ENCODE results near the gene XRN2.

Gene XRN2, protein sequence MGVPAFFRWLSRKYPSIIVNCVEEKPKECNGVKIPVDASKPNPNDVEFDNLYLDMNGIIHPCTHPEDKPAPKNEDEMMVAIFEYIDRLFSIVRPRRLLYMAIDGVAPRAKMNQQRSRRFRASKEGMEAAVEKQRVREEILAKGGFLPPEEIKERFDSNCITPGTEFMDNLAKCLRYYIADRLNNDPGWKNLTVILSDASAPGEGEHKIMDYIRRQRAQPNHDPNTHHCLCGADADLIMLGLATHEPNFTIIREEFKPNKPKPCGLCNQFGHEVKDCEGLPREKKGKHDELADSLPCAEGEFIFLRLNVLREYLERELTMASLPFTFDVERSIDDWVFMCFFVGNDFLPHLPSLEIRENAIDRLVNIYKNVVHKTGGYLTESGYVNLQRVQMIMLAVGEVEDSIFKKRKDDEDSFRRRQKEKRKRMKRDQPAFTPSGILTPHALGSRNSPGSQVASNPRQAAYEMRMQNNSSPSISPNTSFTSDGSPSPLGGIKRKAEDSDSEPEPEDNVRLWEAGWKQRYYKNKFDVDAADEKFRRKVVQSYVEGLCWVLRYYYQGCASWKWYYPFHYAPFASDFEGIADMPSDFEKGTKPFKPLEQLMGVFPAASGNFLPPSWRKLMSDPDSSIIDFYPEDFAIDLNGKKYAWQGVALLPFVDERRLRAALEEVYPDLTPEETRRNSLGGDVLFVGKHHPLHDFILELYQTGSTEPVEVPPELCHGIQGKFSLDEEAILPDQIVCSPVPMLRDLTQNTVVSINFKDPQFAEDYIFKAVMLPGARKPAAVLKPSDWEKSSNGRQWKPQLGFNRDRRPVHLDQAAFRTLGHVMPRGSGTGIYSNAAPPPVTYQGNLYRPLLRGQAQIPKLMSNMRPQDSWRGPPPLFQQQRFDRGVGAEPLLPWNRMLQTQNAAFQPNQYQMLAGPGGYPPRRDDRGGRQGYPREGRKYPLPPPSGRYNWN

DNA sequence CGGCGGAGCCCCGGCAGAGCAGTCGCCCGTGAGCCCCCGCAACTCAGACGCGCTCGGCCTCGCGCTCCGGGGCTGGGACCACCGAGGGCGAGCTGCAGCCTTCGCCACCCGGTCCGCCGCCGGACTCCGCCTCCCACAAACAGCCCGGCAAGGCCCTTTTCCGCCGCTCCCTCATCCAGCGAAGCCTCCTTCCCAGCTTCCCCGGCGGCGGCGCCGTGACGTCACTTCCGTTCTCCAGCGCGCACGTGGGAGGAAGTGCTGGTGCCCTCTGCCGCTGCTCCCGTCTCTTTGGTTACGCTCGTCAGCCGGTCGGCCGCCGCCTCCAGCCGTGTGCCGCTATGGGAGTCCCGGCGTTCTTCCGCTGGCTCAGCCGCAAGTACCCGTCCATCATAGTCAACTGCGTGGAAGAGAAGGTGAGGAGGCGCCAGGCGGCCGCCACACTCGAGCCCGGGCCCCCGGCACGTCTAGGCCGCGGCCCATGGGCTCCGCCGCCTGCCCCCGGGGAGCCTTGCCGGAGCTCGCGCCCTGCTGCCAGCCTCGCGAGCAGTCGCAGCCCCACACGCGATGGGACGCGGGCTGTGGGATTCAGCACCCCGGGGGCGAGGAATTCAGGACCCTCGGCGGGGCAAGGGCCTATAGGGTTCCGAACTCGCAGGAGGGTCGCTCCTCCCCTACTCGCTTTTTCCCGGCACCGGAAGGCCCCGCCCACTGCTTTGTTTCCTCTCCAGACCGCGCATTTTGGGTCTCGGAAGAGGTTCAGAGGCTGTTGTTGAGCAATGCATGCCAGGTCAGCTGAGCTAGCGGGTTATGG is at the start of gene XRN2:
TSS of gene XRN2 (plus strand) at position 271 of the 811 bp plus-strand sequence. CDS start at position 339, 68 bp downstream.
- peak; percentile 96 for DNase-seq

DNA sequence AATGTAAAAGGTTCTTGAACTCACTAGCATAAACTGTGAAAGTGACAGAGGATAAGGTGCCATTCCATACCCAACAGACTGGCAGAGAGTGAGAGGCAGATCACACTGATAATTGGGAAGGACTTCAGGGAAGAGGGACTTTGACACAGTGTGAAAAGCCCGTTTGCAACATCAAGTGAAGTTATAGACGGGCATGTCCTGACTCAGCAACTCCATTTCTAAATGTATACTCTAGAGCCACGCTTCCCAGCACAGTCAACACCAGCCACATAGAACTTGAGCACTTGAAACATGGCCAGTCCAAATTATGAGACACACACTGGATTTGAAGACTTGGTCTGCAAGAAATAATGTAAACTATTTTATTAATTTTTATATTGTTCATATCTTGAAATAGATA is 45.9 kb upstream of the XRN2 start:
- no peak for DNase-seq

DNA sequence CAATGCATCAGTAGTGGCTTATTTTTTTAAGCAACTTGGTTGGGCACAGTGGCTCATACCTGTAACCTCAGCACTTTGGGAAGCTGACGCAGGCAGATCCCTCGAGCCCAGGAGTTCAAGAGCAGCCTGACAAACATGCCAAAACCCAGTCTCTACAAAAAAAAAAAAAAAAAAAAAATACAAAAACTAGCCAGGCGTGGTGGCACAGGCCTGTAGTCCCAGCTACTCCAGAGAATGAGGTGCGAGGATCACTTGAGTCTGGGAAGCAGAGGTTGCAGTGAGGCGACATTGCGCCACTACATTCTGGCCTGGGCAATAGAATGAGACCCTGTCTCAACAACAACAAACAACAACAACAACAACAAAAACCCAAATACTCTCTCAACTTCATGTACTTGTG is 44.7 kb upstream of the XRN2 start:
- no peak for DNase-seq

DNA sequence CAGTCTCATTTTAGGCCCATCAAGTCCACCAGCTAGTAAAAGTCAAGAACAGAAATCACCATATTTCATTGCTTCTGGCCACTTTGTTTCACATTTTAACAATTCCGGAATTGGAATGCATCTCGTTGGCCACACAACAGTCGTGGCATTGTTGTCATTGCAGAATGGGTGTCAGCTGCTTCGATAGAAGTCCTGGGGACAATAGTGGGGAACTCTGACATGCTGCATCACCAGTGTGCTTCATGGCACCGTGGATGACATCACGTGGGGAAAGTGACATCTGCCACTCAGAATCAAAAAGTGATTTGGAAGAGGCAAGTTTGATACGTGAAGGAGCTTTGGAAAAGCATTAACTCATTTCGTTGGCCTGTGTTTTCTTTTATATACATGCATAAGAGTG is 43.8 kb upstream of the XRN2 start:
- DNase-seq: no peak

DNA sequence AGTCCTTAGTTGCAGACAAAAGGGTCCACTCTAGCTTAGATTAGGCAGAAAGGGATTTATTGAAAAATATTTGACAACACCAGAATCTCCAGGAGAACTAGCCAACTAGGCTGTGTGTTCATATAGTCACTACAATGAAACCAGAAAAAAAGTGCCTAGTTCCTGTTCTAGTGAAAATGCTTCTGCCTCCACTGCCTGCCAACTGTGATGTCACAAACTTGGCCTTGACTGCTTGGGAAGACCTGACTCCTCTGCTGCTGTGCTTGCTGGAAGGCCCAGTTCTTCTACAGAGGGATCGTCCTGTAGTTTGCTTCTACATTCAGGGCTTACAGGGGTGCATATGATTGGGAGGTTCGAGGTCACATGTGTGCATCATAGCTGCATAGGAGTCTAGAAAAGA is 40.3 kb upstream of the XRN2 start:
- DNase-seq: no peak

DNA sequence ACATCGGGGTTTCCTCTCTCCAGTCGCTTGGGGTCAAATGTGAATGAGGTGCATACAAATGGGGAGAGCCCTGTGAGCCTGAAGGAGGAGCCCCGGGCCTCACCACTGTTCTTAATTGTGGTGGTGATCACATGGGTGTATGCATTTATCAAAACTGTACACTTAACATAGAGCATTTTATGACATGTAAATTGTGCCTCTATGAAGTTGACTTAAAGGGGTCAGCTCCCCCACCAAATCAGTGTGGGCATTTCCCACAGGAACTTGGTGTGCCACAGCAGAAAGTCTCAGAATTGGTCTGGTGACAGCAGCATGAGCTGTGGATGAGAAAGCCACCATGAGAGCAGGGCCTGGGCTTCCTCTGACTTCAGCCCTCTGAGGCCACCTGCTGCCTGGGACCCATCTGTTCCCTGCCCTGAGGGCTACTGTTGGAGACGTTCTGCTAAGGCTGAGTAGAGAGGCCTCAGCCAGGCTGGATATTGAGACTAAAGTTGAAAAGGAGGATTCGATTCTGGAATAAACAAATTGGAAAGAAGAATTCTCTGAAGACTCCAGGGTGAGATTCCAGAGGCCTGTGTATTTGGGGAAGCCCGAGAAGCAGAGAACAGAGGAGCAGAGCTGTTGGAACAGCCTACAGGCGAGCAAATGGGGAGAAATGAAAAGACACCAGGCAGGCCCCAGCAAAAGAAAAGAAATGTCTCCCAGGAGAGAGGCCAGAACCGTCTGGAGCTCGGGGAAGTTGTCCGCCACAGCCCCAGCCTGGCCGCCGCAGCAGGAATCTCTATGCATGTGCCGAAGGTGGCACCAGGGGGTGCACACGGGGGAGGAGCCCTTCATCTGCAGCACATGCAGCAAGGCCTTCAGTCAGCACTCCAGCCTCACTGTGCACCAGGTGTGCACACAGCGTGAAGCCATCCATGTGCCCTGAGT is 37.6 kb upstream of the XRN2 start:
- DNase-seq: peak; percentile 97

DNA sequence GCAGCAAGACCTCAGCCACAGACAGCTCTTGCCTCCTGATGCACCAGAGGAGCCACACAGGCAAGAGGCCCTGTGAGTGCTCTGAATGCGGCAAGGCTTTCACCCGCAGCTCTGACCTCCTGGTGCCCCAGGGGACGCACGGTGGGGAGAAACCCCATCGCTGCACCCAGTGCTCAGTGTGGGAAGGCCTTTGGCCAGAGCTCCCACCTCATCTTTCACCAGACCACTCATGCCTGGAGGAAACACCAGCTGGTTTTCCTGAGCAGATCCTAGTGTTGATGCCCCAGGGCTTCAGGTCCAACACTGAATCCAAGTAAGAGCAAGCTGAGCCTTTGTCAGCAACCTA is 37.0 kb upstream of the XRN2 start:
- DNase-seq: peak; percentile 89

DNA sequence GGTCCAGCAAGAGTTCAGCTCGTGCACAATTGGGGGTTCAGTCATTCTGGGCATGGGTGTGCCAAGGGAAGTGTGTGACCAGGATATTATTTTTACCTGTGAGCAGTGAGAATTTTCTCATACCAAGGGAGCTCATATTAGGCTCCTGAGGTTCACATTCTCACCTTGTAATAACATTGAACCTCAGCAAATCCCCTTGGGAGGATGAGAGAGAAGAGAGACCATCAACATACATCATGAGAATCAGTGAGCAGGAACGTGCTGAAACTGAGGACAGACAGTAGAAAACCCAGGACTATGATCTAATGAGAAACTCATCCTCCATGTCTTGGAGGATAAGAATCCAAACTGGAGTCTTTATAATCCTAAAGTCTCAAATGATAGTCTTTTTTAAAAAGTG is 33.4 kb upstream of the XRN2 start:
- DNase-seq: no peak

DNA sequence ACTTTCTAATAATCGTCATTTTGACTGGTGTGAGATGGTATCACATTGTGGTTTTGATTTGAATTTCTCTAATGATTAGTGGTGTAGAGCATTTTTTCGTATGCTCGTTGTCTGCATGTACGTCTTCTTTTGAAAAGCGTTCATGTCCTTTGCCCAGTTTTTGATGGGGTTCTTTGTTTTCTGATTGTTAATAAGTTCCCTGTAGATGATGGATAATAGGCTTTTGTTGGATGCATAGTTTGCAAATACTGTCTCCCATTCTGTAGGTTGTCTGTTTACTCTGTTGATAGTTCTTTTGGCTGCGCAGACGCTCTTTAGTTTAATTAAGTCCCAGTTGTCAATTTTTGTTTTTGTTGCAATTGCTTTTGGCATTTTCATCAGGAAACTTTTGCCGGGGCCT is 32.3 kb upstream of the XRN2 start:
- DNase-seq: peak; percentile 62

DNA sequence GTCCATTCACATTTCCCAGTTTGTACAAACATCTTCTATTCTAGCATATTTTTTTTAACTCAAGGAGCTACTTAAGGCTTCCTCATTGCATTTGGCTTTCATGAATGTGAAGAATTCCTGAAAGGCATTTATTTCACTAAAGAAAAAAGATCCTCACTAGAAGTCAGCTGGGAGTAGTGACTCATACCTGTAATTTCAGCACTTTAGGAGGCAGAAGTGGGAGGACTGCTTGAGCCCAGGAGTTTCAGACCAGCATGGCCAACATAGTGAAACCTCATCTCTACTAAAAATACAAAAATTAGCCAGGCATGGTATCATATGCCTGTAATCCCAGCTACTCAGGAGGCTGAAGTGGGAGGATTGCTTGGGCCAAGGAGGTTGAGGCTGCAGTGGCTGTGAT is 30.9 kb upstream of the XRN2 start:
- DNase-seq: no peak

DNA sequence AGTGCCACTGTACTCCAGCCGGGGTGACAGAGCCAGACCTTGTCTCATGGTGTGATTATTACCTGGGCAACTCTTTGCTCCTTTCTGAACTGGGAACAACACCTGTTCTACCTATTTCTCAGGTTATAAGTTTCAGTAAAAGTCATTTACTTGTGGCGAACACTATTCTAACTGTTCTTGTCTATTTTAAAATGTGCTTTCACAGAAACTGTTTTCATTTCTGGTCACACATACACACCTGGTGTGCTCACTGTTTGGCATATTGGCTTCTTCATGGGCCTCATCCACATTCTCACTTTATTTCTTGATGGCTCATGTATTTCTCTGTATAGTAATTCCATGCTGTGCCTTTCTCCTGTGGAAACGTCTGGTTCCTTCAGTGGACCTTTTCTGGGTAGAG is 30.5 kb upstream of the XRN2 start:
- no peak for DNase-seq

DNA sequence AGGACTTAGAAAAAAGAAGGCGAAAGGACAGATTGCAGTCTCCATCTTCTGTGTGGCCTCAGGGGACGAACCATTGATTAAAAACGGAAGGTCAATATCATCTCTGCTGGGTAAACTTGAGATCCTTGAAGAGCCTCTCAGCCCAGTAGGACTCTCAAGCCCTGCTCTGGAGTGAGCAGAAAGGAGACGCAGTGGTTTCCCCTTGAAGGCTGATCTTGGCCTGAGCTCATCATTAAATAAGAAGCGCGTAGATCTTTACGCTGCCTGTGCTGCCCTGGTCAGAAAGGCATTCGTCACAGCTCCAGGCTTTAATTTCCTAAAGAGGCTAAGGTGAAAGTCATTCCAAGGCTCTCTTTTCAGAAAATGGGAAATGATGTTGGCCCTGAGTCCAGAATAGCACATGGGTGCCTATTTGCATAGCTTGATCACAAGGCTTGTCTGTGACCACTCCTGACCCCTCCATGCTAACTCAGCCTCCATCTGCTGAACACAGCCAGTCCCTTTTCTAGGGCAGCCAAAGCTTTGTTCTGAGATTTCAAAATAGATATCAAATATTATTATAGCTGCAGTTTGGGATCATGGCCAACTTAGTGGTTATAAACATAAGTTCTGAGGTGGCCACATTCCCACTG is 29.3 kb upstream of the XRN2 start:
- peak; percentile 8 for DNase-seq

DNA sequence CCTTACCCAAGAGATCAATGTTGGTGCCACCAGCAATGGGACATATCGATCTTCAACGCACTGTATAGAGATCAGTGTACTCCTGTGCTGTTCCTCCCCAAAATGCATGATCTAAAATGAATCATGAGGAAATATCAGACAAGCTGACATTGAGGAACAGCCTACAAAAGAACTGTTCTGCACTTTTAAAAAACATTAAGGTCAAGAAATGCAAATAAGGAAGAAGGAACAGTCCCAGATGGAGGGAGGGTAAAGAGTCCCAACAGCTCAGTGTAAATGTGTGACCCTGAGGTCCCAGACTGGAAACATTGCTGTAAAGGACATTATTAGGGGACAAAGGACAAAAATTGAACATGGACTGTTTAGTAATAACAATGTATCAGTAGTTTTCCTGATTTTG is 24.3 kb upstream of the XRN2 start:
- DNase-seq: no peak

DNA sequence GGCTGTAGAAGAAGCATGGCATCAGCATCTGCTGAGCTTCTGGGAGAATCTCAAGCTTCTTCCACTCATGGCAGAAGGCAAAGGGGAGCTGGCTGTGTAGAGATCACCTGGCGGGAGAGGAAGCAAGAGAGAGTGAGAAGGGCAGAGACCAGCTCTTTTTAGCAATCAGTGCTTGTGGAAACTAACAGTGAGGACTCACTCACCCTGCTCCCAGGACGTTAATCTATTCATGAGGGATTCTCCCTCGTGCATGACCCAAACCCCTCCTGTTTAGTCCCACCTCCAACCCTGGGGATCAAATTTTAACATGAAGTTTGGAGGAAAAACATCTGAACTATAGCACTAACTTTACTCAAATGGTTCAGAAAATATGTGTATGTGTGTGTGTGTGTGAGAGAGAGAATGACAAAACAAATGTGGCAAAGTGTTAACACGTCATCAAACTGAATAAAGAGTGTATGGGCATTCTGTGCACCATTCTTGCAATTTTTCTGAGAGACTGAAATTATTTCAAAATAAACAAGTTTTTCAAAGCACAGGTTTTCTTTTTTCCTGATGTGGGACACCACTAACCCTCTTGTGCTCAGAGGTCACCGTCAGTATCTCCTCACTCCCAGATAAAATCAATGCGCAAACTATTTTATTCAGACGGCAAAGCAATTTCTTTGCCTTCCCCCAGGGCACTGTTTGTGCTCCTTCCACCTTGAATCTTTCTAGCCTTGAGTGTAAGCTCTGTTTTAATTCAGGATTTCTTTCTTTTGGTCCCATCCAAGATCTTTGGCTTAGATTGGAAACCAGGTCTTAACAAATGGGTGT is 23.2 kb upstream of the XRN2 start:
- DNase-seq: no peak

DNA sequence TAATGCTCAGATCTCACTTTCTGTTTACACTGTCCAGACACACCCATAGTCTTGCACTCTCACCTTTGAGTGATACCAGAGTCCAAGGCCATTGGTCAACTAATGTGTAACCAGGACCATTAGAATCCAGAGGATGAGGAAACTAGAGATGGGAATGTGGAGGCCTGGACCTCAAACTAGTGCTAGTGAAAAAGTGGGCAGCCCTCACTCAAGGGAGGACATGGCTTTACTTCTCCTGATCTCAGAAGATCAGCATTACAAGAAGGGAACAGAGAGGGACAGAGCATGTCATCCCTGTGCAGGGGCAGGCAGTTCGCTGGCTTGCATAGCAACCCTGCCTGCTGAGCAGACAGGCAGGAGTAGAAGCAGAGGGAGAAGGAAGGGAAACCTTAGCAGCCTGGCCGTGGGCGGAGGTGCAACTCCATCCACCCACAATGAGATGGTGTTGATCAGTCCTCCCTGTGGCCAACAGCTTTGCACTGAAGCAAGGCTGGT is 22.6 kb upstream of the XRN2 start:
- no peak for DNase-seq

DNA sequence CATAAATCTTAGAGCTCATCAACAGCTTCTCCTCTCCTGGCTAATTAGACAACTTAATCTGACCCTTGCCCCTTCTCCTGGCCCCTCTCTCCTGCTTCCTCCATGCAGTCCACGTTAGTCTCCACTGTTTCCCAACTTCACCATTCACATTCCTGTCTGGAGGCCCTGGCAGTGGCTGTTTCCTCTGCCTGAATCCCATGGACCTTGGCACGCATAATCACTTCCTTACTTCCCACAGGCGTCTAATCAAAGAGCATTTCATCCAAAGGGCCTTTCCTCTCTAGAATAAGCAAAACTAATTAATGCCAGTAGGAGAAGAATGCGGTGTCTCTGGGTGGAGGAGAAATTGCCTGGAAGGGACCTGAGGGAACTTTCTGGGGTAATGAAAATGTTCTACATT is 16.4 kb upstream of the XRN2 start:
- no peak for DNase-seq

DNA sequence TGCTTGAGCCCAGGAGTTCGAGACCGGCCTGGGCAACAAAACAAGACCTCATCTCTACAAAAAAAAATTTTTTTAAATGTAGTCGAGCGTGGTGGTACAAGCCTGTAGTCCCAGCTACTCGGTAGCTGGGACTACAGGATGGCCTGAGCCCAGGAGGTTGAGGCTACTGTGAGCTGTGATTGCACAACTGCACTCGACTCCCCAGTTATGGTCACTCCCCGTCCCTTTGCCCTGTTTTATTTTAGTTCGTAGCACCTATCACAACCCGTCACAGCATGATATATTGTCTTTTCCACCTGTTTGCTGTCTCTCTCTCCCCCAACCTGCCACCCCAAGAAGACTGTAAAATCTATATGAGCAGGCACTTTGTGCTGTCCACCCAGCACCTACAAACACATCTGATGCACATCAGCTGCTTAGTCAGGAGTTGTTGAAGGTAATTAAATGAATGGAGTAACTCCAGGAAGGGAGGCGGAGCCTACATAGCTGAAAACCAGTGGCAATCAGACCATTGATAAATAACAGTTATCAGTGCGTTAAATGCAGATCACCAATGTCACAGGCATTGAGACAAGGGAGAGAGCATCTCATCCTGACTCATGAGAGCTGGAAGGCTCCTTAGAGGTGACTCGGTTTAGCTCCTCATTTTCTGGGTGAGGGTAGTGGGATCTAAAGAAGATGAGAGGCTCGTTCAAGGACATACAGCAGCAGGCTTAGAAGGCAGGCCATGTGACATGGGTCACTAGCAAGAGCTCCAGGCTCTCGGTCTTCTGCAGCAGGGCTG is 14.4 kb upstream of the XRN2 start:
- no peak for DNase-seq

DNA sequence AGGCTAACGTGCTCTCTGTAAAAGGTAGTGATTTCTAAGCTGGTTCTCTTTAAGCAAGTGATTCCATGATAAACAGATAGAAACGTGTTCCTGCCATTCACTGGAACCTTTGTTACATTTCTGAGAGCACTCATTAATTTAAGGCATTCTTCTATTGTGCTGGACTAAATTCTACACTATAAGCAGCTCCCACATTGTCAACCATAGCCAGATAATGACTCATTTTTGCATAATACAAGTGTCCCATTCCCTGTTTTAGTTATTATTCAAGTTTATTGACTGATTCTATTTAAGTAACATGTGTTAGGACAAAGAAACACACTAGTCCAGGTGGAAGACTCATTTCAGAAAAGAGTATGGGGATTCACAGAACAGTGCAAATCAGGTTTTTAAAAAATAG is 13.5 kb upstream of the XRN2 start:
- DNase-seq: no peak

DNA sequence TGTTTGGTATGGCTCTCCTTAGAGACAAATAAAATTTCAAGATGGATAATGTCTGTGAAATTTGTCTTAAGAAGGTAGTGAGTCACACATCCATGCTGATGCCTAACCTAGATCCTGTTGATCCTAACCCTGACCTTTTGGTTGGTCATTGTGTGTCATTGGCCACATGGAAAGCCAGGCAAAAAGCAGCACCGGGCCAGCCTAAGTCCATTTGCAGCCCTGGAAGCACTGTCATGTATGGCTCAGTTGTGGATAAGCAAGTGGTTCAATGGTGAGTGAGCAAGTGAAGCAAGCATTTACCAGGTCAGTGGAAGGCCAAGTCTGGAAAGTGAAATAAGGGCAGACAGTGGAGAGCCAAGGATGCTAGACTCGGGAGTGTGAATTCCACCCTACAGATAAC is 12.1 kb upstream of the XRN2 start:
- no peak for DNase-seq

DNA sequence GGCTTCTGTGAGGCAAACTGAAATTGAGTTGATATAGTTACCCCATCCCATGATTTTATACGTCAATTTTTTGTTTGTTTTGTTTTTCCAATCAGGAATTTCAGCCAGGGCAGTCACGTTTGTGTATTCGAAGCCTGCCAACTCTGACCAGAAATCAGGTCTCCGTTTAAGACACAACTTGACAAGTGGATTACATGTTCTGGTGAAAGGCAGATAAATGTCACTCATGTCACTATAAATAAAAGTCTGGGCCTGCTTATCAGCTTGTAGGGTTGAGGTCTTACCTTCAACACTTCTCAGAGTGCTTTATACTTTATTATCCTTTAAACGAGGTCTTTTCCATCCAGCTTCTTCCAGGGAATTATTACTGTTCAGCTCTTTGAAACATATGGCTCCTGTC is 8.4 kb upstream of the XRN2 start:
- no peak for DNase-seq

Data from NCI-H146 (cell line).